HG03175 (cell line): ENCODE results near the gene KCNJ15.

Source experiments
- ATAC-seq: cut with Tn5 transposase; IDR thresholded peaks from one replicate; pipeline ENCODE4 v1.9.1; 2021; ENCODE audit warnings: mild to moderate bottlenecking, moderate library complexity; ENCODE audit not compliant: unreplicated experiment

The KCNJ15 gene

DNA sequence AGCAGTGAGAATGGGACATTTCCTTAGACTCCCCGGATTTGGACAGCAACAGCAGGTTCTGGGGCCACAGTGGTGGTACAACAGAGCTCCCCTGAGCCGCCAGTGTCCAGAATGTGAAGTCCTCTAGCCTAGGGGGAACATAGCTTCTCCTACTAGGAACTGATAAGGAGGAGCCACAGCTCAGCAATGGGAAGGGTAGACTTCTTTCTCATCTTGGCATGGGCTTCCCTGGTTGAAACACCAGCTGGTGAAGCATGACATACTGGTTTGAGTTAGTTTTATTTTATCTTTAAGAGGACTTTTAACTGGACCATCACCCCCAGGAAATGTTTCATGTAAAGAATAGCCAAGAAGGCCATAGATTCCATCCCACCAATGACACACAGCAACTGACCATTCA, 68.4 kb downstream of the KCNJ15 start:
- ATAC-seq = no peak

DNA sequence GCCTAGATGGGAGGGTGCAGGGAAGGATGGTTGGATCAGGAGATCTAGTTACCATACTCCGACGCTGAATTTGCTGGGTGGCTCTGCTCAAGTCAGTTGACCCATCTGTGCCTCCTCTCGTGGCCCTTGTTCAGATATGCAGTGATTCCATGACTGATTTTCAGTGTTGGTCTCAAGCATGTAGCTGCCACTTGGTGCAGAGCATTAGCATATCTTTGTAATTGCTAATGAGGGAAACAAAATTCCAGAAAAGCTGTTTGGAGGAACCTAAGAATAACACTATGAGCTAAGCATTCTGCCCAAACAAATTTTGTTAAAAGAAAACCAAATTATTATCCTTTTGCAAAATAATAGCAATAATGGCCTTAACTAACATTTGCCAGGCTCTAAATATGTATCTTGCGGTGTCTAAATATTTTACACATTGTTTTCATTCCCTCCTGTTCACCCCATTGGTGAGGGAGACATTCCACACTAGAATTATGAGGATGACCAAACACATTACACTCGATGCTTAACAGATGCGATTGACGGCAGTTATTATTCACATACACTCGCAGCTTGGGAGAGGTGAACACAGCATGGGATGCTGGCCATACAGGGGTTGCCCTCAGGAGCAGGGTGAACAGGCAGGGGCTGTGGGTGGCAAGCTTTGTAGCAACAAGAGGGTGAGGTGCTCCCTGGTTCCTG, 69.1 kb downstream of the KCNJ15 start:
- ATAC-seq = no peak

DNA sequence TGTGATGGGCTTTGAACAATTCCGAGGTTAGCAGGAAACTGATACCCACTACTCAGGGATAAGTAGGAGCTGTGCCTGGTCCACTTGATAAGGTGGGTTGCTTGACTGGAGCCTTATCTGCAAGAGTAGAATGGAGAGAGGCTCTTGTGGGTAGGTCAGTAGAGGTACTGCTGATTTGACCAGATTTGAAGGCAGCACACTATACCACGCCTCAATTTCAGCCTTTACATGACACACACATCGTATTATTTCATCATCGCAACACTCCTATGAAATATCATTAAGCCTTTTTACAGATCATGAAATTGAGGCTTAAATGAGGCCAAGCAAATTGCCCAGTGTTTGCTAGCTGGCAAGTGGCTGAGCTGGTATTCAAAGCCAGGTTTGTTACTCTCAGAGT, 69.6 kb downstream of the KCNJ15 start:
- ATAC-seq = no peak

DNA sequence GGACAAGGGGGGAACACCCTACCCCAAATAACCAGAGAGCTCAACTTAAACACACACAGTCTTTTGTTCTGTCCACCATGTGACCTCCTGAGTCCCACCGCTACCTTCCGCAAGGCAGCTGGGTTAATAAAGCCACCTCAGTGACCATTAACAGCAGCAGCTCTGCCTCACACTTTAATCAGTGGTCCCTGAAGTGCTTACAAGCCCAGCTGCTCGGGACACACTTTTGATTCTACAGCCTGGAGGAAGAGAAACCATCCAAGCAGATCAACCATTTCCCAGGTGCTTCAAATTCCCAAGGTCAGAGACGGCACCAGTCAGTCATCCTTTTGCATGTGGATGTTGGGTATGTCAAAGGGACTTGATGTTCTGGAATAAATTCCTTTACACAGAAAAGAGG, 70.1 kb downstream of the KCNJ15 start:
- ATAC-seq = no peak

DNA sequence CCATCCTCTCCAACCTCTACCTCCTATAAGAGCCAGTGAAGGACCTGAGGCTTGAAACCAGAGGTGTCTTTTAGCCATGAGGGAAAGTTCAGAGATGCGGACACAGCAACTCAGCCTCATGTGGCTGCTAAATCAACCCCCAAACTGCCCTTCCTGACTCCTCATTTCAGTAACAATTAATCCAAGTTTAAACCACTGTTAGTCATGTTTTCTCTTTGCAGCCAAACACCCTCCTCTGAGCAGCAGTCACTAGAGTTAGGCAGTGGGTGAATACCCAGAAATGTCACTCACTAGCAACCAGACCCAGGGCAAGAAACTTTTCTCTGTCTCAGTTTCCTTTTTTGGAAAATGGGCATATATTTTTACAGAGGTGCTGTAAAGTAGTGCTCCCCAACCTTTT, 71.2 kb downstream of the KCNJ15 start:
- ATAC-seq = peak; percentile 43

DNA sequence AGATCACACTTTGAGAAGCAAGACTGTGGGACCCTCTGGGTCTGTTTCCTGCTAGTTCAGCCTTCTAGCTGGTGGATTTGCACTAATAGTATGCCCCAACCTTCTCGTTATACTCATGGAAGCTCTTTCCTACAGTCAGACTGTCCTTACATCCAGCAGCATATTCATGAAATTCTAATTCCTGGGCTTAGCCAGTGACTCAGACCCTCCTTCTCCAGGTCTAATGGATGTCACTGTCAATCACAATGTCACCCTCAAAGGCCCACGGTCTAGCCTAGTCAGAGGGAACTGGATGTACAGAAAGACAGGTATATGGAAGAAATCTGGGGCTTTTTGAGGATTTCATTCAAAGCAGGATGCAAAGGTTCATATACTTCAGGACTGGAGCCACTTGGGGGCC, 72.4 kb downstream of the KCNJ15 start:
- ATAC-seq = no peak

DNA sequence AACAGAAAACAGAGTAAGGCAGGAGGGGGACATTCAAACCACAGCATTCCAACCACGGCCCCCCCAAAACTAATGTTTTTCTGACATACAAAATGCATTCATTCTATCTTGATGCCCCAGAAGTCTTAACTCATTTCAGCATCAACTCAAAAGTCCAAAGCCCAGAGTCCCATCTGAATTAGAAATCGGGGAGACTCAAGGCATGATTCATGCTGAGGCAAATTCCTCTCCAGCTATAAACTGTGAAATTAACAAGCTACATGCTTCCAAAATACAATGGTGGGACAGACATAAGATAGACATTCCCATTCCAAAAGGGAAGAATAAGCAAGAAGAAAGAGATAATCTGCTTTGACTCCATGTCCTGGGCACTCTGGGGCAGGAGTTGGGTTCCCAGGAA, 73.9 kb downstream of the KCNJ15 start:
- no peak for ATAC-seq

DNA sequence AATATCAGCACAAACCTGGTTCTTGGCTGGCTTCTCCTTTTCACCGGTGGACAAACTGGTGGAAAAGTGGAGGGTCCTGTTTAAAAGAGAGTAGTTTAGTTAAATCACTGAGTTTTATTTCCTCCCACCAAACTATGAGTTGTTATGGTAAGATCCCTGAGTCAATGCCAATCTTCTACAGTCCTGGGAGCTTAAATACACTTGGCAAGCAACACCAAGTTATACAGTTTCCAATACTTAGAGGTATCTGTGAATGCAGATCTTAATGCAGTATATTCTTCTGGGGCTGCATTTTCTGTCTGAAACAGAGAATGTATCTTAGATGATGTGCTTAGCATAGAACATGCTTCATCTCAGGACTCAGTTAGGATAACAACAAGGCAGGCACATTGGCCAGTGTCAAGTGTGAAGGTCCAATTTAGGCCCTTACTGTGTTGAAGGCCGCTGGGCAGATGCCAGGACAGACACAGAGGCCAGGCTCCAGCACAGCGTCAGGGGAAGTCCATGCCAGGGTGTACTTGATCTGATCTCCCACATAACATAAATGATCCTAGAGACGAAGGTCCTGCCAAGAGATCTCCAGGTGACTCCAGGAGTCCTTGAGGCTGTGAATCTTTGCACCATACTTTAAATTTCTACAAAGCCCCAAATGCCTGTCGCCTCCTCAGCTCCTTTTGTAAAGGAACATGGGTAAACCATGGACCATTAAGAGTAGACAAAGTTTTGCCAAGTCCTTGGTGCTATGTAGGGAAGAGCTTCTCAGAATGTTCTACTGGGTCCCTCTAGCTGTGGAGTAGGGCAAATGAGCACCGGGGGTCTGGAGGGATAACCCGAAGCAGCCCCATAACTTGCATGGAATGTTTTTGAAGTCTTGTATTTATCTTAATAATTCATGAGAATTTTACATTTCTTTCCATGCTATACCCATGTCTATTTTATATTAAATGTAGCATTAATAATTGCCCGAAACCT, 76.8 kb downstream of the KCNJ15 start:
- no peak for ATAC-seq

DNA sequence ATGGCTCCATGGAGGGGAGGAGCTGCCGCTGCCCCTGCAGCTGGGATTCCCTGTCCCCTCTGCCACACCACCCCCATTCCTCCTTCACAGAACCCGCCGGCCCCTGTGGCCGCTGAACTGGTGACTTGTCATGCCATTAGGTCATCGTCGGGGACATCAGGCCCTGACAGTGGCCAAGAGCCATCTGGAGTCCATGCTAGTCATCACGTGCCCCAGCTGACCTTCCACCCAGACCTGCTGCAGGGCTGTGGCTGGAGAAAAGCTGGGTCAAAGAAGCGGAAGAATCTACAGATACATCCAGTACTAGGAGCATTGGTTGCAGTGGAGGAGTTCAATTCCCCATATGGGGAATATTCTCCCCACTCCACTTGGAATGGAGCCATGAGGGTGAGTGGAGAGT, 78.1 kb downstream of the KCNJ15 start:
- no peak for ATAC-seq

DNA sequence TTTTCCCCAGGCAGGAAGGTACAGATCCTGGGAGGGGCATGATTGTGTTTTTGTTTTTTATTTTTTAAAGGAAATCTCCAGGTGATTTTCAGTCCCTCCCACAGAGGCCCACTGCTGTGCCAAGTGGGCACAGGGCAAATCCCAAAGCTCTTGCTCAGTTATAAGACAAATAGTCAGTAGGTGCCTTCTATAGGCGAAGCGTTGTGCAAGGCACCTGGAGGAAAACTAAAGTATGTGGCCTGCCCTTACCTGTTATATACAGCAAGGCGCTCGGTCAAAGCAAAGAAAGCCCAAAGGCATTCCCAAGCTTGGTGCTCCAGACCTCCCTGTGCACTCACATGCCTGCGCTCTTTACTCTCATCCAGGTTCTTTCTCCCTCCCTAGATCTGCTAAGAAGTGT, 81.0 kb downstream of the KCNJ15 start:
- ATAC-seq = no peak

DNA sequence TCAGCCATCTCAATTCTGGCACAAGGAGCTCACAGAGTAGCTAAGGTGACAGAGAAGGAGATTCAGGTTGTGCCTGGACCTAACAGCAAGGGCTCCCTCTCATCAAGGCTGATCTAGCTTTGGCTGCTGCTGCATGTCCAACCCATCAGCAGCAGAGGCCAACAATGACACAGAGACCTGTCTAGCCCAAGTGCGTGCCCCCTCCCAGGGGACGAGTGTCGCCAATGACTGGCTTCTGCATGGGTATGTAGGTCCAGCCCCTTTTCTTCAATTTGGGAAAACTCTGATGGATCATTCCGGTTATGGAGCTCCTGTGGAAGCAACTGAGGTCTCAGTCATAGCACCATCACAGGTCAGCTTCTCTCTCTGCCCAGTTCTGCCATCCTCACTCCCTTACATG, 83.3 kb downstream of the KCNJ15 start:
- ATAC-seq = no peak

DNA sequence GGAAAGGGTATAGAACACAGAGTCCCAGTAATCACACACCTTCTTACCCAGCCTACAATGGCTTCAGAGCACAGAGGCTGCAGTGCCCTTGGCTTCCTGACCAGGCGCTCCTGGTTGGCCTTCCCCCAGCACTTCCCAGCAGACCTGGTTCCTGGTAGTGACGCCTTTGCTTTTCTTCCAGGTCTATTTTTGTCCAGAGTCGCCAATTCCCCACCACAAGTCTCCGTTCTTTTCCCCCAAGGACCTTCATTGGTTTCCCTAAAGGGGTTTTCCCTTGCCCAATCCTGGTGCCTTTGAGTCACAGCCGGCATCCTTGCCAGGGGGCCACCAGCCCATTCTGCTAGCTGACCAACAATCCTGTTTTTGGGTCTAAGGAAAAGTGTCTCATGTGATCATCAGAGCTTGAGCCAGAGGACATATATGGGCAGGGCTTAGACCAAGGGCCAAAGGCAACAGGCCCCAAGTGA, 84.8 kb downstream of the KCNJ15 start:
- no peak for ATAC-seq

DNA sequence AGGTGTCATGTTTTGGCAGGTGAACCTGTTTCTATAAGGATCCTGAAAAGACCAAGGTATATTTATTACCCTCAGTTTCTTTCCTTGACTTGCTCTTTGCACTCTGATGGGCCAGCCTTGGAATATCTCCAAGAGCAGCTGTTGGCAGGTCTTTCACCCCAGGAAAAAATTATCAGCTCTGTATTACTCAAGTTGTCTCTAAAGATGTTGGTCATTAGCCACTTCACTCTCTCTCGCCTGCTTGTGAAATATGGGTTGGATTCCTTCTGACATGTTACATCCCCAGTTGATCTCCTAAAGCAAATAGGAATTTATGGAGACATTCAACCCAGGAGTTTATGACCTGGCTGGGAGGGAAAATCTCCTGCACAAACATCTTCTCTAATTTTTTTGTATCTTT, 85.9 kb downstream of the KCNJ15 start:
- ATAC-seq = no peak

DNA sequence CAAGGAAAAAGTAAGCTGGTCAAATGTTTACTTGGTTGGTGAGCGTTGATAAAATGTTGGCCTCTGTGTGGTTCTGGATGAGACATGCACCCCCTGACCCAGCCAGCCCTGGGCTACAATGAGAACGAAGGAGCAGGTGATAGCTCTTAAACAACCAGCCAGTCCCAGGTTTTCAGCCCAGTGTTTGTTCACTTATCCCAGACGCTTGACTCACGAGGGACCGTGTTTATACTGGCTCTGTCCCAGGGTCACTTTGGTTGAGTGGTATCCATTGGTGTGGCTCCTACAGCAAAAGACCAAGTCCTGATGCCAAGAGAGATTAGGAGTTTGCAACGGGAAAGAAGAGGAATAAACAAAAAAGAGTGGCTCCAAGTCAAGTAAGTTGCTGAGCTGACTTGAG, 86.9 kb downstream of the KCNJ15 start:
- ATAC-seq = no peak

DNA sequence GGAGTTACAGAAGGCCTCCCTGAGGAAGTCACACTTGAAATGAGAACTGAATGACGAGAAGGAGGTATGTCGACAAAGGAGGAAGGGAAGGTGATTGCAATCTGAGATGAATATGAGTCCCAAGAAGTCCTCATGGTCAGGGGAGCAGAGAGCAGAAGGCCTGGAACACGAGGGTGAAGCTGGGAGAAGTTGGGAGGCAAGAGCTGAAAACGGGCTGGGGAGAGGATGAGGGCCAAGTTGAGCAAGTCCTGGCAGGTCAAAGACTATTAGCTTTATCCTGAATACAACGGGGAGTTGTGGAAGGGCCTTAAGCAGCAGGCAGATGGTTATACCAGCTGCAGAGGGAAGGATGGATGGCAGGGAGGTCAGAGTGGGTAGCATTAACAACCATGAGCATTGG, 89.5 kb downstream of the KCNJ15 start:
- no peak for ATAC-seq

DNA sequence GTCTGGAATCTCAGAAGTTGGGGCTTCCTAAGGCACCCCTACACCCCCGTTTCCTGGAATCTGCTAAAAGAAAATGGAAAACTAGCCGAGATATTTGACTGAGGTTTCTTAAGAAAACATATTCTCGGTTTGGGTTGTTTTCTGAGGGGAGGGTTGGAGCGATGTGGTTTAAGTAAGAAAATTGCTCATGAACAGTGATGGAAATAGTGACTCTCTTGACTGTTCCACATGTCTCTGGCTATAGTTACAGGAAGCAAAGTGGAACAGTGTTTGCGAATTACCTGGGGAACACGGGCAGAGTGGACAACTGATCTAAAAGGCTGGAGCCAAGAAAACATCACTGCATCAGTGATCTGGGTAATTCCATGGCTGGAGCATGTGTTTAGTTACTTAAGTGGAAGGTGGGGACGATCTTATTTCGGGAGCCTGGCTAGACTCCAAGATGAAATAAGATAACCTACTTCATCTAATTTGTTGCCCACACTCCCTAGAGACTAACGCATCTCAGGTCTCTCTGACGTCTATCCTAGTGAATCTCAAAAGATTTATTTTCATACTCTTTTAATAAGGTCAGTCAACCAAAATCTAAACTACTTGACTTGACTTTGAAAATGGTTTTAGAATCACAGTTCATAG, 92.4 kb downstream of the KCNJ15 start:
- no peak for ATAC-seq

DNA sequence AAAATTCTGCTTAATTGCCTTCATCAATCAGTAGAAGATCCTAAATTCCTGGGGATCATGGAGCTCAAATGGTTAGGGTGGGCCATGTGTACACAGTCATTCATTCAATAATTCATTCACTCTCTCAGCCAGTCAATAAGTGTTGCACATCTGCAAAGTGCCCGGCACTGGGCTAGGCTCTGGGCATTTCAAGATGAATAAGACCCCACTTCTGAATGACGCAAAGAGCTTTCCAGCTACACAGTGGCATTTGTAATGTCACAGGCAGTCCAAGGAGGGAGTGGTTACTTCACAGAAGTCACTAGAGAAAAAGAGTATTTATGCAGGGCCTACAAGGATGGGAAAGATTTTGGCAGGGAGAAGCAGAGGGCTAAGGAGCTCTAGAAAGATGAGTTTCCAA, 93.2 kb downstream of the KCNJ15 start:
- no peak for ATAC-seq

DNA sequence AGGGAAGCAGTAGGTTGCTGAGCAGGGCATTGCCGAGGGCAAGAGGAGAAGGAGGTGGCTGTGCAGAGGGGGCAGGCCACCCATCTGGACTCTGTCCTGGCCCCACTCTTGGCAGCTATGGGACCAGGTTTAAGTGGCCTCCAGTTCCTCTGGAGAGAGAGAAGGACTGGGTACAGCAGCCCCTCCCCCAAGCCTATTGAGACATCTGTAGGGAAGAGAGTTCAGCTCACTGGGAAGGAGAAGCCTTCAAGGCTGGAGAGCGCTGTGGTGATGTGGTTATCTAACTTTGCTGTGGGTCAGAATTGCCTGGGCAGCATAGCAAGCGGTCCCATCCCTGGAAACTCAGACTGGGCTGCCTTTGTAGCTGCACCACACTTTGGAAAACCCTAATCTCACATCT, 93.9 kb downstream of the KCNJ15 start:
- no peak for ATAC-seq

DNA sequence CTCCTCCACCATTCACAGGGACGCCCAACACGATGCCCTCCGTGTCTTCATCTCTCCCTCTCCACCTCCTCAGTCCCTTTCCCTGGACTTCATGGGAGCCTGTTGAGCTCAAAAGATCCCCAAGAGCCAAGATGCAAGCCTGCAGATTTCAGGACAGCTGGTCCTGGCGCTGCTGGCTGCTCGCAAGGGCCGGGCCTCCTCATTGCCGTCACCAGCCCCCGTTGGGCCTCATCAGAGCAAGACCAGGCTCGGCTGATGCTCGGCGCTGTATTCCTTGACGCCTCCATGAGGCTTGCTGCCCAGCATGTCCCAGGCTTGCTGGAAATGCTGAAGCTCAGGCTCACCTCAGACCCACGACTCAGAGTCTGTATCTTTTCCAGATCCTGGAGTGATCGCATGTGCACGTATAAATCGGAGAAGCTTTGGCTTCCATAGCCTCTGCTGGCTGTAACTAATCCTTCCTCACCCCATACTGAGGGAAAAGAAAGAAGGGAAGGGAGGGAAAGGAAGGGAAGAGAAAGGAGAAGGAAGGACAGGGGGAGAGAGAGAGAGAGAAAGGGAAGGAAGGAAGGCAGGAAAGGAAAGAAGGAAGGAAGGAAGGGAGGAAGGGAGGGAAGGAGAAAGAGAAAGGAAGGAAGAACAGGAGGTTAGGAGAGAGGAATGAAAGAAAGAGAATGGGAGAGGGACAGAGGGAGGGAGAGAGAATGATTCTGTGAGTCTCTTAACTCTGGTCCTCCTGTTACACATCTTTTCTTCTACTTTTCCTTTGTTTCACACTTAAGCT, 94.6 kb downstream of the KCNJ15 start:
- no peak for ATAC-seq

DNA sequence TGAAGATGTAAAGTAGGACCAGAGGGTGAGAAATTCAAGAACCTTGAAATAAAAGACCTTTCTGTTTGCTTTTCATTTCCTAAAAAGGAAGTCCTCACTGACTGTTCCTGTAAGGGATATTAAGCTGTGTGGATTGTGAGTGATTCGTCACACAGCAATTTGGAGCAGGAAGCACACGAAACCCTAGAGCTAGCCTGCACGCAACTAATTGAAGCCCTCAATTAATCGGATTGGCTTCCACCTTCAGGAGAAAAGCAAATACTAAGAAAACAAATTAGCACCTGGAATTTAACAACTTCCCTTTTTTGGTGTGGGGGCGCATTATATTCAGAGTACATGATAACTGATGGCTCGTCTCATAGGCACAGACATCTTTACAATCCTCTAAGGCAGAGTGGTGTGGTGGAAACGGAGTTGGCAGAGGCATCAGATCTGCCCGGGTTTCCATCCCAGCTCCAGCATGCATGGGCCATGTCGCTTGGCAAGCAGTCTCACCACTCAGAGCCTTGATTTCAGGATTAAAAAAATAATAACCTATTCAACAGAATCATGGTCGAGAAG, 95.2 kb downstream of the KCNJ15 start:
- ATAC-seq = no peak
